ENCODE measurements around the gene SPDYE6. TPM values are rescaled to one million over a fixed set of nuclear protein-coding genes. Genes with fewer than 3 reads are reported as not detected.

The SPDYE6 gene
- polyA plus RNA-seq, 1 donor from 2014 or later = not detected

GRCh38 chr7:102319671-102320070 lies 36.6 kb downstream of the SPDYE6 start:
- H2AFZ ChIP-seq (ENCODE audit: low read depth, low read length) = no peak overlapping the region
- H3K27ac ChIP-seq (ENCODE audit: low read length) = no peak overlapping the region
- H3K4me3 ChIP-seq (ENCODE audit: low read length) = no peak overlapping the region
- no peak overlapping the region for H3K4me2 ChIP-seq (ENCODE audit: low read length)
- H4K20me1 ChIP-seq (ENCODE audit: insufficient read depth) = no peaks in the 10 kb centered on the region
- H3K9me2 ChIP-seq (ENCODE audit: insufficient read depth, low read length) = no peaks in the 10 kb centered on the region
- no peaks in the 10 kb centered on the region for H3K27me3 ChIP-seq (ENCODE audit: insufficient read depth, low read depth, low read length)
- H3K79me2 ChIP-seq (replicated peaks; ENCODE audit: insufficient read depth, low read length) = no peaks in the 10 kb centered on the region
- H3F3A ChIP-seq (ENCODE audit: insufficient read depth, low read length, poor library complexity, severe bottlenecking) = no peaks in the 10 kb centered on the region
- no peaks in the 10 kb centered on the region for H3K9me3 ChIP-seq (ENCODE audit: low read length)
- no peaks in the 10 kb centered on the region for H3K36me3 ChIP-seq (ENCODE audit: insufficient read depth, low read length)
- no peak overlapping the region for H3K9ac ChIP-seq (ENCODE audit: low read length)
- TF ChIP-seq EP300 (conservative IDR thresholded peaks at IDR 0.05; ENCODE audit: poor library complexity, severe bottlenecking) = no peak
- TF ChIP-seq MXI1 (conservative IDR thresholded peaks at IDR 0.05; ENCODE audit: poor library complexity, severe bottlenecking) = no peak
- TF ChIP-seq POLR2AphosphoS5 (IDR thresholded peaks at IDR 0.05) = no peak
- TF ChIP-seq, protein P1, sequence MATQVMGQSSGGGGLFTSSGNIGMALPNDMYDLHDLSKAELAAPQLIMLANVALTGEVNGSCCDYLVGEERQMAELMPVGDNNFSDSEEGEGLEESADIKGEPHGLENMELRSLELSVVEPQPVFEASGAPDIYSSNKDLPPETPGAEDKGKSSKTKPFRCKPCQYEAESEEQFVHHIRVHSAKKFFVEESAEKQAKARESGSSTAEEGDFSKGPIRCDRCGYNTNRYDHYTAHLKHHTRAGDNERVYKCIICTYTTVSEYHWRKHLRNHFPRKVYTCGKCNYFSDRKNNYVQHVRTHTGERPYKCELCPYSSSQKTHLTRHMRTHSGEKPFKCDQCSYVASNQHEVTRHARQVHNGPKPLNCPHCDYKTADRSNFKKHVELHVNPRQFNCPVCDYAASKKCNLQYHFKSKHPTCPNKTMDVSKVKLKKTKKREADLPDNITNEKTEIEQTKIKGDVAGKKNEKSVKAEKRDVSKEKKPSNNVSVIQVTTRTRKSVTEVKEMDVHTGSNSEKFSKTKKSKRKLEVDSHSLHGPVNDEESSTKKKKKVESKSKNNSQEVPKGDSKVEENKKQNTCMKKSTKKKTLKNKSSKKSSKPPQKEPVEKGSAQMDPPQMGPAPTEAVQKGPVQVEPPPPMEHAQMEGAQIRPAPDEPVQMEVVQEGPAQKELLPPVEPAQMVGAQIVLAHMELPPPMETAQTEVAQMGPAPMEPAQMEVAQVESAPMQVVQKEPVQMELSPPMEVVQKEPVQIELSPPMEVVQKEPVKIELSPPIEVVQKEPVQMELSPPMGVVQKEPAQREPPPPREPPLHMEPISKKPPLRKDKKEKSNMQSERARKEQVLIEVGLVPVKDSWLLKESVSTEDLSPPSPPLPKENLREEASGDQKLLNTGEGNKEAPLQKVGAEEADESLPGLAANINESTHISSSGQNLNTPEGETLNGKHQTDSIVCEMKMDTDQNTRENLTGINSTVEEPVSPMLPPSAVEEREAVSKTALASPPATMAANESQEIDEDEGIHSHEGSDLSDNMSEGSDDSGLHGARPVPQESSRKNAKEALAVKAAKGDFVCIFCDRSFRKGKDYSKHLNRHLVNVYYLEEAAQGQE (IDR thresholded peaks at IDR 0.05; ENCODE audit: borderline replicate concordance) = no peak

DNA sequence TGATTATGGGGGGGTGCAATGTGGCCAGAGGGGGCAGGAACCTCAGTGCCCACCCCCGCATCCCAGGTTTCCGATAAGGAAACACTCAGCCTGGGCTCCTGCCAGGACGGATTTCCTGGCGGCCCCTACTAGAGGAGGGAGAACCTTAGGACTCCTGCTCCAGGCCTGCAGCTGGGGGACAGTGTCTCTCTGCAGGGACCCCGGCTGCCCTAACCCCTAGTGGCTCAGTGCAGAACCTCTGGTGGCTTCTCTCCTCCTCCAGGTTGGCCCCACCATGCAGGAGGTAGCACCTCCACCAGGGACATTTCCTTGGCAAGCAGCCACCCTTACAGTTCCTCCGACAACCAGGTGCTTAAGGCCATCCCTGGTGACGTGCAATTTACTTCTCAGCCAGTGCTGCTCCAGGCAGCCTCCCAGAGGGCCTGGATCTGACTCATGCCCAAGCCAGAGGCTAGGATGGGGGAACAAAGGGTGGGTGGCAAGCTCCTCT lies 37.7 kb downstream of the SPDYE6 start:
- H3K4me3 ChIP-seq (ENCODE audit: low read length) = no peak overlapping the region
- no peaks in the 10 kb centered on the region for H3K27me3 ChIP-seq (ENCODE audit: insufficient read depth, low read depth, low read length)
- no peaks in the 10 kb centered on the region for H3K79me2 ChIP-seq (replicated peaks; ENCODE audit: insufficient read depth, low read length)
- H2AFZ ChIP-seq (ENCODE audit: low read depth, low read length) = no peak overlapping the region
- H4K20me1 ChIP-seq (ENCODE audit: insufficient read depth) = no peaks in the 10 kb centered on the region
- no peaks in the 10 kb centered on the region for H3K9me2 ChIP-seq (ENCODE audit: insufficient read depth, low read length)
- H3F3A ChIP-seq (ENCODE audit: insufficient read depth, low read length, poor library complexity, severe bottlenecking) = no peaks in the 10 kb centered on the region
- no peaks in the 10 kb centered on the region for H3K9me3 ChIP-seq (ENCODE audit: low read length)
- no peak overlapping the region for H3K9ac ChIP-seq (ENCODE audit: low read length)
- H3K36me3 ChIP-seq (ENCODE audit: insufficient read depth, low read length) = no peaks in the 10 kb centered on the region
- TF ChIP-seq EP300 (conservative IDR thresholded peaks at IDR 0.05; ENCODE audit: poor library complexity, severe bottlenecking) (no peak), CTCF (IDR thresholded peaks at IDR 0.05; ENCODE audit: poor library complexity, severe bottlenecking) (no peak), TAF1 (IDR thresholded peaks at IDR 0.05; ENCODE audit: low read depth) (no peak)
- TF ChIP-seq, protein P1 (IDR thresholded peaks at IDR 0.05; ENCODE audit: borderline replicate concordance) = no peak
- H3K27ac ChIP-seq (ENCODE audit: low read length) = no peak overlapping the region
- no peak overlapping the region for H3K4me2 ChIP-seq (ENCODE audit: low read length)

Measured in neural cell (in vitro differentiated cells).